ENCODE measurements around the gene CFDP1. TPM values are rescaled to one million over a fixed set of nuclear protein-coding genes. Genes with fewer than 3 reads are reported as not detected.

The CFDP1 gene
- total RNA-seq, 3 donors from 2014 or later (not counting 1 experiment from before 2014, with no cell fraction given): 32.2 to 38.8 (median 32.3) TPM

GRCh38 chr16:75262104-75262799 lies 171.1 kb downstream of the CFDP1 start:
- Mint-ChIP-seq H3K9me3 (no peaks in the 10 kb centered on the region), H3K4me1 (peaks cover 0 to 13% of the 10 kb centered on the region in 2 donors), H3K27ac (no peak overlapping the region), H3K4me3 (no peak overlapping the region), H3K36me3 (no peaks in the 10 kb centered on the region), H3K27me3 (ENCODE audit: low read depth in 2 of 2) (peaks cover 54 to 58% of the 10 kb centered on the region in 2 donors)
- H3K36me3 ChIP-seq (ENCODE audit: control insufficient read depth, insufficient read depth, low read length): no peaks in the 10 kb centered on the region
- DNase-seq: no peak
- no peak for TF ChIP-seq CTCF (IDR thresholded peaks at IDR 0.05)
- 88% methylated on average over 13 of the region's 14 CpGs for WGBS (ENCODE audit: insufficient coverage)
- no peak overlapping the region for H3K27ac ChIP-seq (ENCODE audit: low read length)
- peaks cover 13% of the 10 kb centered on the region for H3K4me1 ChIP-seq (ENCODE audit: control insufficient read depth, insufficient read depth, low read length)
- ATAC-seq: no peak
- intact Hi-C loops (cut with micrococcal nuclease): no loop called here
- no peak overlapping the region for H3K4me3 ChIP-seq (ENCODE audit: low read length)
- peaks cover 36% of the 10 kb centered on the region for H3K27me3 ChIP-seq (ENCODE audit: control insufficient read depth, insufficient read depth, low read length)
- no peaks in the 10 kb centered on the region for H3K9me3 ChIP-seq (ENCODE audit: control insufficient read depth, insufficient read depth, low read length)

GRCh38 chr16:75261590-75262078 lies 171.7 kb downstream of the CFDP1 start:
- H3K4me3 ChIP-seq (ENCODE audit: low read length): no peak overlapping the region
- no peak for ATAC-seq
- H3K4me1 ChIP-seq (ENCODE audit: control insufficient read depth, insufficient read depth, low read length): peaks cover 13% of the 10 kb centered on the region
- H3K4me1 Mint-ChIP-seq: peaks cover 0 to 12% of the 10 kb centered on the region in 2 donors
- H3K27ac Mint-ChIP-seq: no peak overlapping the region
- H3K27ac ChIP-seq (ENCODE audit: low read length): no peak overlapping the region
- peaks cover 52 to 54% of the 10 kb centered on the region in 2 donors for H3K27me3 Mint-ChIP-seq (ENCODE audit: low read depth in 2 of 2)
- H3K9me3 Mint-ChIP-seq: no peaks in the 10 kb centered on the region
- no peak for DNase-seq
- intact Hi-C loops (cut with micrococcal nuclease): no loop called here
- H3K36me3 Mint-ChIP-seq: no peaks in the 10 kb centered on the region
- H3K9me3 ChIP-seq (ENCODE audit: control insufficient read depth, insufficient read depth, low read length): no peaks in the 10 kb centered on the region
- no peaks in the 10 kb centered on the region for H3K36me3 ChIP-seq (ENCODE audit: control insufficient read depth, insufficient read depth, low read length)
- H3K4me3 Mint-ChIP-seq: no peak overlapping the region
- TF ChIP-seq CTCF (IDR thresholded peaks at IDR 0.05): no peak
- WGBS (ENCODE audit: insufficient coverage): 86% methylated on average over 3 of the region's 3 CpGs
- H3K27me3 ChIP-seq (ENCODE audit: control insufficient read depth, insufficient read depth, low read length): peaks cover 32% of the 10 kb centered on the region

DNA sequence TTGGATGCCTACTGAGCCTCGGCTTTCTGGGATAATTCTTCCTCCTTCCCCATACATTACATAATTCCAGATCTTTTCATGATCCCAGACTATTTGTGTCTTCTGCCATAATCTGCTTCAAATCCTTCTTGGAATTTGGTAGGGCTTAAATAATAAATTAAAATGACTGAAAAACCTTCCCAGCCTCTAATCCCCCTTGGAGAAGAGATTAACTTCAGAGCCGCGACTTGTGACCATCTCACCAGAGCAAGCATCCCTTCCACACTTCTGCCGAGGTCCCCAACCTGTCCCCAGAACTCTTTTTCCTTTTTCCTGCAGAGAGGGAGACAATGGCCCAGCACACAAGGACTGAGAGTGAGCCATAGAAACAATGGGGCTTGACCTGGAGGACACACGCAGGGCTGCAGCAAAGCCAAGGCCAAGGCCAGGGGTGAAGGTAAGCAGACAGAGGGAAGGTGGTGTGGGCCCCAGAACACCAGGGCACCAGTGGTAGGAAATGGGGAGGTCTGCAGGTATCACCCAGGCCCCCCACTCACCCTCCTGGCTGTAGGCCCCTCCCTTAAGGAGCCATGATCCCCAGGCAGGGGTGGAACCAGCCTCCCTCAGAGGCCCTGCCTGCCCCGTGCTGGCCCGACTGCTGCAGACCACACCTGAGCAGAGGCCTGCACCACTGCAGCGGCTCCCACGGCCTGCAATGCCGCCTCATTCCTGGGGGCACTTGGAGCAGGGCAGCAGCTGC lies 172.3 kb downstream of the CFDP1 start:
- H3K27me3 Mint-ChIP-seq (ENCODE audit: low read depth in 2 of 2): peaks cover 46 to 48% of the 10 kb centered on the region in 2 donors
- Histone ChIP-seq H3K27ac (ENCODE audit: low read length) (no peak overlapping the region), H3K4me3 (ENCODE audit: low read length) (no peak overlapping the region), H3K27me3 (ENCODE audit: control insufficient read depth, insufficient read depth, low read length) (peaks cover 29% of the 10 kb centered on the region), H3K4me1 (ENCODE audit: control insufficient read depth, insufficient read depth, low read length) (peaks cover 10% of the 10 kb centered on the region), H3K36me3 (ENCODE audit: control insufficient read depth, insufficient read depth, low read length) (no peaks in the 10 kb centered on the region), H3K9me3 (ENCODE audit: control insufficient read depth, insufficient read depth, low read length) (no peaks in the 10 kb centered on the region)
- ATAC-seq (no peak), DNase-seq (no peak)
- peaks cover 0 to 6% of the 10 kb centered on the region in 2 donors for H3K4me1 Mint-ChIP-seq
- H3K9me3 Mint-ChIP-seq: no peaks in the 10 kb centered on the region
- no peak overlapping the region for H3K4me3 Mint-ChIP-seq
- WGBS (ENCODE audit: insufficient coverage): 94% methylated on average over 10 of the region's 10 CpGs
- H3K27ac Mint-ChIP-seq: no peak overlapping the region
- no peak for TF ChIP-seq CTCF (IDR thresholded peaks at IDR 0.05)
- intact Hi-C loops (cut with micrococcal nuclease): no loop called here
- no peaks in the 10 kb centered on the region for H3K36me3 Mint-ChIP-seq
